Central memory CD8-positive, alpha-beta T cell (primary cell): Measurements from ENCODE around the gene NKAIN2.

Experiments
- ATAC-seq: fragments of 150-1000 bp; cut with Tn5 transposase; replicated peaks from 2 replicates; pipeline ENCODE4 v1.10.0; 2022; ENCODE audit warnings: mild to moderate bottlenecking, moderate FRiP score, moderate number of reproducible peaks; ENCODE audit not compliant: poor library complexity, severe bottlenecking; ENCODE audit errors: extremely low read depth
- DNase-seq, 2 donors: peaks; one replicate each; pipeline ENCODE4 v3.0.0; 2021; ENCODE audit warnings: low spot score in 2 of 2
- H3K27ac Mint-ChIP-seq: one replicate; pipeline ENCODE4 v1.8.0; 2022; ENCODE audit warnings: low read depth, mild to moderate bottlenecking, moderate library complexity, mixed read lengths
- H3K27me3 Mint-ChIP-seq: one replicate; pipeline ENCODE4 v1.8.0; 2022; ENCODE audit warnings: mixed read lengths
- H3K36me3 Mint-ChIP-seq: one replicate; pipeline ENCODE4 v1.8.0; 2022; ENCODE audit warnings: mild to moderate bottlenecking, moderate library complexity, mixed read lengths; ENCODE audit not compliant: insufficient read depth
- H3K4me1 Mint-ChIP-seq: one replicate; pipeline ENCODE4 v1.8.0; 2022; ENCODE audit warnings: mixed read lengths
- H3K4me3 Mint-ChIP-seq: one replicate; pipeline ENCODE4 v1.8.0; 2022; ENCODE audit warnings: mild to moderate bottlenecking, moderate library complexity, mixed read lengths
- H3K9me3 Mint-ChIP-seq: one replicate; pipeline ENCODE4 v1.8.0; 2022; ENCODE audit warnings: mixed read lengths

Gene NKAIN2

DNA sequence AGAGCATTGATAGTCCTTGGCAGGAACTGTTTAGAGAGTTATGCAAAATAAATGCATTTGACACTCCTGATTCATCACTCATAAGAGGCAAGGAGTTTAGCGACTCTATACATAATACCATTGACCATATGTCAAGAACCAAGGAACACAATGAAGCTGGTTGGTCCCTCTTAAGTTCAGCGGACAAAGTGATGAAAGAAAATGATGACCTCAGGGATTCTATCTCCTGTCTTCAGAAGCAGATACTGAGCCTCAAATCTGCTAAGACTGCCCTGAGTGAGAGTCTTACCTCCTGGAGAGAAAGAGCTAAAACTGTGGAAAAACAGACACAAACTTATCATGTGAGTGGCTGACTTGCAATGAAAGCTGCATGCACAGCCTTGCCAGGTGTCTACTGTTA lies 9.5 kb upstream of the NKAIN2 start:
- no peaks in the 10 kb centered on the region for H3K27me3 Mint-ChIP-seq
- ATAC-seq (no peak), DNase-seq (no peak)
- H3K4me3 Mint-ChIP-seq, result no peak overlapping the region
- no peaks in the 10 kb centered on the region for H3K4me1 Mint-ChIP-seq
- no peaks in the 10 kb centered on the region for H3K36me3 Mint-ChIP-seq
- no peak overlapping the region for H3K27ac Mint-ChIP-seq
- peaks cover 11% of the 10 kb centered on the region for H3K9me3 Mint-ChIP-seq

DNA sequence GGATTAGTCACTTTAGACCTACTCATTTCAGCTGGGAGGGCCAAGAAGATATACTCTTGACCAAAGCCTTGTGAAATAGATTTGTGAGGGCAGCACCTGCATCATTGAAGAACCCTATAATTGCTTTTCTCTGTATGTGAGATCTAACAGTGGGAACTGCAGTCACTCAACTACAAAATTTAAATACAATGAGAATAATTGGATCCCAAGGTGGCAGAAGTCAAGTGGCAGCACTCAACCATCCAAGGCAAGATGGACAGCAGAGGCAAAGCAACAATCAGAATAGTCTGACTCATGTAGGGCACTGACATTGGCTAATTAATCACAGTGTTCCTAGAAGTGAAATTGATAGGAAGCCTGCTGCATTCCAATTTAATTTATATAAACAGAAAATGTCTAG lies 8.9 kb upstream of the NKAIN2 start:
- Mint-ChIP-seq H3K27me3 (no peaks in the 10 kb centered on the region), H3K4me3 (no peak overlapping the region), H3K36me3 (no peaks in the 10 kb centered on the region), H3K27ac (no peak overlapping the region), H3K4me1 (no peaks in the 10 kb centered on the region), H3K9me3 (peaks cover 5% of the 10 kb centered on the region)
- ATAC-seq (no peak), DNase-seq (no peak)

DNA sequence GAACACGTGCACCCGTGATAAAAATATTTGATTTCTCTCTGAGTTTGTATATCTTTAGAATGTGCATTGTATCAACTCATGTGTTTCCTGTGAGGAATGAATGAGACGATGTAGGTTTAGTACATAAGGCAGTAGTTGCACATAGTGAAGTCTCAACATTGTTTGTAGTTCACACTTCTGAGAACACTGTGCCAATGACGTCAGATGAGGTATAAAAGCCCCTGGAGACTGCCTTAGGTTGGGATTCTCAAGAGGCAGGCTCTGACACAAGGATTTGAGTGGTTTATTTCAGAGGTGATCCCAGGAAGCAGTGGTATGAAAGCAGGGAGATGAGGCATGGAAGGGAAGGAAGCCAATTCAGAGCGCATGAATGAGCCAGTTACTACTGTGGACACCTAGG lies 2.6 kb upstream of the NKAIN2 start:
- DNase-seq (no peak), ATAC-seq (no peak)
- H3K27ac Mint-ChIP-seq, result no peak overlapping the region
- H3K9me3 Mint-ChIP-seq, result peaks cover 2% of the 10 kb centered on the region
- H3K4me1 Mint-ChIP-seq, result peaks cover 5% of the 10 kb centered on the region
- peaks cover 44% of the 10 kb centered on the region for H3K27me3 Mint-ChIP-seq
- H3K4me3 Mint-ChIP-seq, result no peak overlapping the region
- H3K36me3 Mint-ChIP-seq, result peaks cover 3% of the 10 kb centered on the region

DNA sequence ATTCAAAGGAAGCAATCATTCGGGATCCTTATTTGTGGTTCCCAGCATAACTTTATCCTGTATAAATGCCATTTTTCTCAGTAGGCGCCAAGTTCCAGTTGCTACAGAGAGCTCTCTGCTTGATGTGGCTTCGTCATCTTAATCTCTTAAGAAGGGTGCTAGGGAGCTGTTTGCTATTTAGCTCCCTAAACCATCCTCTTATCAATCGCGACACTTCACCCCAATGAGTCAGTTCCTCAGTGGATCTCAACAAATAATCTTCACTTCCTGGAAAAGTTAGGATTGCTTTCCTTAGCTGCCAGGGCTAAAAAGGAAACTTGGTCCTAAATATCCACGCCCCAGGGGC lies 1.3 kb upstream of the NKAIN2 start:
- no peak for ATAC-seq
- H3K4me3 Mint-ChIP-seq, result no peak overlapping the region
- peaks cover 5% of the 10 kb centered on the region for H3K4me1 Mint-ChIP-seq
- H3K9me3 Mint-ChIP-seq, result no peaks in the 10 kb centered on the region
- DNase-seq, result no peak
- H3K27ac Mint-ChIP-seq, result no peak overlapping the region
- H3K27me3 Mint-ChIP-seq, result peaks cover 44% of the 10 kb centered on the region
- peaks cover 3% of the 10 kb centered on the region for H3K36me3 Mint-ChIP-seq

DNA sequence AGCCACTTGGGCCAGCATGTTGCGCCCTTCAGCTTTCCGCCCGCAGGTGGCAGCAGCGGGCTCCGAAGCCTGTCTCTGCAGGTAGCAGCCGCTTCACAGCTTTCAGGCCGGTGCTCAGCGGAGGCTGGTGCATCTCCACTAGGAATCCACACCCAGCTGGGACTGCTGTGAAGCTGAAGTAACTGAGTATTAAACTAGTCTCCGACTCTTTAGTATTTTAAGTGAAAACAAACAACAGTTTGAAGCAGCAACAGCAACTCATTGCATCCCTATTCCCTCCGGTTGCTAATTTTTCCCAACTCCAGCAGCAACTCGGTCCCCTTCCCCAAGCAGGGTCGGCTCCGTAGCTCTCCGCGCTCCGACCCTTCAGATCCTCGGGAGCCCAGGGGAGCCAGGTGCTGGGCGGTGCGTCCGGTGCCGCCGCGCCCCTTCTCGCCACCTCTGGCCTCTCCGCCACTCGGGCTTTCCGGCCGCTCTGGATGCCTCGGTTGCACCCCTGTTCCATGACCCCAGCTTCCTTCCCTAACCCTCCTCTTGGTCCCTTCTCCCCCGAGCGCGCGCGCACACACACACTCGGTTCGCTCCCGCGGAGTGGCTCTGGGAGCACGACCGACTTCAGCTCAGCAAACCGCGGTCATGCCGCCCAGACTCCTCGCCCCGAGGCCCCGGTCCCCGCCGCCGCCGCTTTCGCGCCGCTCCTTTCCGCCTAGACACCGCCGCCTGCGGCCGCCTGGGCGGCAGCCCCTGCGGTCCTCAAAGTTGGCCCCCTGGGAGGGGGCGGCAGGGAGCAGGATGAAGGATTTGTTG lies 765 bp upstream of the NKAIN2 start:
- peaks cover 44% of the 10 kb centered on the region for H3K27me3 Mint-ChIP-seq
- H3K27ac Mint-ChIP-seq, result no peak overlapping the region
- peaks cover 5% of the 10 kb centered on the region for H3K4me1 Mint-ChIP-seq
- ATAC-seq (no peak), DNase-seq (no peak)
- peak overlapping the region; percentile 29 for H3K4me3 Mint-ChIP-seq
- peaks cover 3% of the 10 kb centered on the region for H3K36me3 Mint-ChIP-seq
- H3K9me3 Mint-ChIP-seq, result no peaks in the 10 kb centered on the region

DNA sequence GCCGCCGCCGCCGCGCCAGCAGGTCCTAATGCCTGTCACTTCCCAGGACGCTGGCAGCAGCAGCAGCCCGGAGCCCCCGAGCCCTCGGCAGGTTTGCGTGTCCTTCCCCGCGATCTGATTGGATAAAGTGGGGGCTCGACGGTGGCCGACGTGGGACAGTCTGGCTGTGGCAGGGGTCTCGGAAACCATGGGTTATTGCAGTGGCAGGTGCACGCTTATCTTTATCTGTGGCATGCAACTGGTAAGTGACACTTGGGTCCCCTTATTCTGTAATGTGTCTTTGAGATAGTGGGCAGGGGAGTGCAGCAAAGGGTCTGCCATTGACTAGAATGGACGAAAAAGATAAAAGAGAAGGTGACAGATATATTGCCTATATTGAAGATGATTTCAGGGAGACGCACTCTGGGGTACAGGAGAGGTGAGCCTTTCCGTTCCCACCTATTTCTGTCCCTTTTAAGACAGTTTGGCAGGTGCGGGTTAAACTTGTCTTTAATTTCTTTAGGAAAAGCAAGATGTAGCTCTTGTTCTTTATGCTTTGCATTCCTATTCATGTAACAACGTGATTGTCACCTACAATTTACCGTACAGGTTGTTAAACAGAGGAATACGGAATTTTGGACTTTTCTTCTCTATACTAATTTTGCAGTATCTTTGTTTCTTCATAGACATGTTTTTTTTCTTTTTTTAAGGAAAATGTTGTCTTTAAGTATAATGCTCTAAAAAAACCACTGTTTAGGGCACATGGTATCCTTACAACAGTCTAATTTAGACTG lies 535 bp downstream of the NKAIN2 start:
- Mint-ChIP-seq H3K27me3 (peaks cover 44% of the 10 kb centered on the region), H3K4me3 (peak overlapping the region; percentile 52), H3K36me3 (peaks cover 3% of the 10 kb centered on the region), H3K4me1 (peaks cover 5% of the 10 kb centered on the region), H3K9me3 (no peaks in the 10 kb centered on the region), H3K27ac (no peak overlapping the region)
- ATAC-seq (no peak), DNase-seq (no peak)

DNA sequence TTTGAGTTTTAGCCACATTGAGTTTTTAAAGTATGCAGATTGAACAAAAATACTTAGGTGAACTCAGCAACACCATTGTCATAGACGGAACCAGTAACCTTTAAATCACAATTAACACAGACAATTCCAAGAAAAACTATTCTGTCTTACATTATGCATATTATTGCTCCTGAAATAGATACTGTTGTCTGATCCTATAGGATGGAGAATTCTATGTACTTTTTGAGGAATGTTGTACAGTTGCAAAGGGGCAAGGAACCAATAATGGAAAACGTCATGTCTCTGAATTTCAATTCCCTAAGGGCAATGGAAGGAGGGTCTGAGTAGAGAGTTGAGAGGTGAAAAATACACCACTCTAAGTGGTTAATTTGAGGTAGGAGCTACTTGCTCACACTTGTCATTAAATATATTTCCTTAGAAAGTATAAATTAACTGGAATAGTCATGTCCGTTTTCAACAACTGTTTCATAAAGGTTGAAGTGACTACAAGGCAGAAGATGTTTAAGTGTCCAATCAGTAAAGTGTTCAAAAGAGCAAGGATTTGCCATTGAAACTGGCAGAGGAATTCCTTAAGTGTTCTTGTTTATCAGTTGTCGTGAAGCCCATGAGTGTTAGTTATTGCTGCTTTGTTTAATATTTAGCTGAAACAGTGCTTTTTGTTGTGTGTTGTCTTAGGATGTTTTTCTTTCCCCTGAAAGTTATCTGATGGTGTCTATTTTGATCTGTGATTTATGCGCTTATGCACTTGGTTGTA lies 1.3 kb downstream of the NKAIN2 start:
- no peak for DNase-seq
- H3K4me1 Mint-ChIP-seq, result peaks cover 5% of the 10 kb centered on the region
- no peak overlapping the region for H3K27ac Mint-ChIP-seq
- H3K9me3 Mint-ChIP-seq, result no peaks in the 10 kb centered on the region
- H3K27me3 Mint-ChIP-seq, result peaks cover 44% of the 10 kb centered on the region
- no peak overlapping the region for H3K4me3 Mint-ChIP-seq
- ATAC-seq, result no peak
- H3K36me3 Mint-ChIP-seq, result peaks cover 3% of the 10 kb centered on the region

DNA sequence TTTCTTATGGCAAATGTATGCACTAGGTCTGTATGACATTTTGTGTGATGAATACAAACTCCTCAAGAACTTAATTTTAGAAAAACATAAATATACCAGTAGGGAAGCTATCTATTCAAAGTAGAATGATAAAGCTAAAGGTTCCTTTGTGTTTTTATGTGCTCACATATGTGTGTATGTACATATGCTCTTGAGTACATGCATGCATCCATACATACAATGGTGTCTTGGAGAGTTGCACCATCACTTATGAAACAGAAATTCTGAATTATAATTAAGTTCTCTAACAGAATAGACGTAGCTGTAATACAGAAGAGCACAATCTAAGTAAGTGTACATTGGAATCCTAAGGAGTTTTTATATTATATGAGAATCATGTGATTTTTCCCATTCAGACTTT lies 2.3 kb downstream of the NKAIN2 start:
- H3K9me3 Mint-ChIP-seq, result no peaks in the 10 kb centered on the region
- H3K36me3 Mint-ChIP-seq, result peaks cover 3% of the 10 kb centered on the region
- H3K27ac Mint-ChIP-seq, result no peak overlapping the region
- no peak overlapping the region for H3K4me3 Mint-ChIP-seq
- DNase-seq, result no peak
- peaks cover 5% of the 10 kb centered on the region for H3K4me1 Mint-ChIP-seq
- peaks cover 35% of the 10 kb centered on the region for H3K27me3 Mint-ChIP-seq
- no peak for ATAC-seq

DNA sequence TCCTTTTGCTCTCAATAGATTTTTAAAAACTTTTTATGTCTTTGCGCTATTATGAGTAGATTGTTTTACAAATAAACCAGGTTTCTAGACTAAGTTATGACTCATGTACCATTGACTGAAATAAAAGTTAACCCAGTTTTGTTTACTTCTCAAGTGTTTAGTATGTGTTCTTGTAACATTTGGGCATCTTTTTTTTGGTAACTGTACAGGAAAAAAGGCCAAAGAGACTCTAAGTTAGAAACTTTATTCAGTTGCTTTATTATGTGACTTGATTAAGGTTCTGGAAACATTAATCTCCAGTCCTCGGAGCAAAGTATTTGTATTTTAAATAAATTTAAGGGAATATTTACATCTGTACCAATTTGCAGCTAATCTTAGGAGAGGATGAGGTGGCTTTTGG lies 2.9 kb downstream of the NKAIN2 start:
- Mint-ChIP-seq H3K27ac (no peak overlapping the region), H3K36me3 (no peaks in the 10 kb centered on the region), H3K27me3 (peaks cover 29% of the 10 kb centered on the region), H3K4me3 (no peak overlapping the region), H3K4me1 (peaks cover 5% of the 10 kb centered on the region), H3K9me3 (no peaks in the 10 kb centered on the region)
- DNase-seq (no peak), ATAC-seq (no peak)

DNA sequence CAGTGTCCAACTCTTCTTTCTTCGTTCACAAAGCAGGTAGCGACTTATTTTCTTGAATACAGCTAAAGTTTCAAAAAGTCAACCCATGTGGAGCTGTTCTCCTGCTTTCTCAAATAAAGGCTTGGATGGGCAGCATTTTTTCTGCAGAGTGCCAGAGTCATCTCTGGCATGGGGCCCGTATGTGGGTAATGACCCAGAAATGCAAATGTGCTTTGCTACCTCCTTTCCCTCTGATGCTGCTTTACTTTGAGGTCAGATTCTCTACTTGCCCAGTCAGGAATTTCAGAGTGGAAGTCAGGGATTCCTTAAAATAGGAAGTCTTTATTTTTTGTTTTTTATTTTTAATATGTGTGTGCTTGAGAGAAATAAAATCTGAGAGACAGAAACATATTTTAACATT lies 4.9 kb downstream of the NKAIN2 start:
- Mint-ChIP-seq H3K9me3 (no peaks in the 10 kb centered on the region), H3K27ac (no peak overlapping the region), H3K4me3 (no peak overlapping the region), H3K36me3 (no peaks in the 10 kb centered on the region), H3K27me3 (peaks cover 21% of the 10 kb centered on the region), H3K4me1 (peaks cover 5% of the 10 kb centered on the region)
- ATAC-seq (no peak), DNase-seq (no peak)

DNA sequence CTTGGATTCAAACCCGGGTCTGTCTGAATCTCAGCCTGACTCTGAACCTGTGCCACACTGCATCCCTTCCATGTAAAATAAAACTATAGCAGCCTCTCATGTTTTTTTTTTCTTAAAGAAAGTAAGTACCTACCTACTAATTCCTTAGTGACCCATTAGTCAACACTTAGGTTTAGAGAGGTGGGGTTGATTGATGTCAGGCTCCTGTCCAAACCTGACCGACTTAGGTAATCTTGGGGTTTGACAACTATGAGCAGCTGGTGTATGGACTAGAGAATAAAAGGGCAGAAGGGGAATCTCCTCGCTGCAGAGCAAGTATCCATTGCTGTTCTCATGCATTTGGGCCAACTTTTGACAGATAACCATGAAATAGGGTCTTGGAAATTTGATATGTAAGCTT lies 6.5 kb downstream of the NKAIN2 start:
- no peak overlapping the region for H3K4me3 Mint-ChIP-seq
- H3K27ac Mint-ChIP-seq, result no peak overlapping the region
- H3K36me3 Mint-ChIP-seq, result no peaks in the 10 kb centered on the region
- H3K27me3 Mint-ChIP-seq, result peaks cover 5% of the 10 kb centered on the region
- H3K4me1 Mint-ChIP-seq, result no peaks in the 10 kb centered on the region
- ATAC-seq (no peak), DNase-seq (no peak)
- no peaks in the 10 kb centered on the region for H3K9me3 Mint-ChIP-seq

DNA sequence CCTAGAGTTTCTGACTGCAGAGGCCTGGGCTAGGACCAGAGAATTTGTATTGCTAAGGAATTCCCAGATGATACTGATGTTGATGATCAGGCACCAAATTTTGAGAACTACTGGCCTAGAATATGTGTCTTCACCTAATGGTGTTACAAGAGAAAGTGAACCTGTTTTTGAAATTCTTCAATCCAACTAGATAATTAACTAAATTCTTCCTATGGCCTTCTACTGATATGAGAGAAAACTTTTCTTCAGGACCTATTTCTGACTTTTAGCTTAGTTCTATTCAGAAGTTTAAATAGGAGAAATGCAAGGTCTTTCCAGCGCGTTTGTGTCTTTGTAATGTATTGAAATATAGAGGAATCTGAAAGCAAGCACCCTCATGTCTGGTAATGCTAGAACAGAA lies 7.3 kb downstream of the NKAIN2 start:
- Mint-ChIP-seq H3K36me3 (no peaks in the 10 kb centered on the region), H3K27me3 (no peaks in the 10 kb centered on the region), H3K4me1 (no peaks in the 10 kb centered on the region), H3K27ac (no peak overlapping the region), H3K9me3 (no peaks in the 10 kb centered on the region), H3K4me3 (no peak overlapping the region)
- no peak for ATAC-seq
- no peak for DNase-seq

DNA sequence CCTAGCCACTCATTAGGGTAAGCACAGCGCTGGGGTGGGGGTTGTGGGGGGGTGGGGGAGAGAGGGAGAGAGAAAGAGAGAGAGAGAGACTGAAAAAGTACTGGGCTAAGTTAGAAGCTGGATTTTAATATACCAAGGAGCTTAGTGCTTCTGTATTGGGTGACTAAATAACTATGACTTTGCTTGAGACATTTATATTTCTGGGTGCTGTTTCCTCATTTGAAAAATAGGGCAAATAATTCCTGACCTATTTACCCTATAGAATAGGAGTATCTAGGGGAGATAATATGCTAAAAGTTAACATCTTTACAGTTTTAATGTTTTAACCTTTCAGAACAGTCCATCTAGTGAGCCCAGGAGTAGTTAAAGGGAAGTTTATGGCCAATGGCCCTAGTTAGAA lies 7.7 kb downstream of the NKAIN2 start:
- DNase-seq, result no peak
- no peak overlapping the region for H3K4me3 Mint-ChIP-seq

More for the DNA sequence above, 7.7 kb downstream of the NKAIN2 start:
- no peaks in the 10 kb centered on the region for H3K36me3 Mint-ChIP-seq
- ATAC-seq, result no peak
- no peaks in the 10 kb centered on the region for H3K27me3 Mint-ChIP-seq
- no peaks in the 10 kb centered on the region for H3K4me1 Mint-ChIP-seq
- H3K27ac Mint-ChIP-seq, result no peak overlapping the region
- H3K9me3 Mint-ChIP-seq, result no peaks in the 10 kb centered on the region
